ENCODE data around the gene ATG9B. TPM values are rescaled to one million over a fixed set of nuclear protein-coding genes. Genes with fewer than 3 reads are reported as not detected.

The ATG9B gene
- total and polyA plus RNA-seq, 9 of the 15 experiments (the other 6 are each of a cell fraction or from before 2014, with no cell fraction given): 0.29 to 8.0 (median 2.1) TPM

DNA sequence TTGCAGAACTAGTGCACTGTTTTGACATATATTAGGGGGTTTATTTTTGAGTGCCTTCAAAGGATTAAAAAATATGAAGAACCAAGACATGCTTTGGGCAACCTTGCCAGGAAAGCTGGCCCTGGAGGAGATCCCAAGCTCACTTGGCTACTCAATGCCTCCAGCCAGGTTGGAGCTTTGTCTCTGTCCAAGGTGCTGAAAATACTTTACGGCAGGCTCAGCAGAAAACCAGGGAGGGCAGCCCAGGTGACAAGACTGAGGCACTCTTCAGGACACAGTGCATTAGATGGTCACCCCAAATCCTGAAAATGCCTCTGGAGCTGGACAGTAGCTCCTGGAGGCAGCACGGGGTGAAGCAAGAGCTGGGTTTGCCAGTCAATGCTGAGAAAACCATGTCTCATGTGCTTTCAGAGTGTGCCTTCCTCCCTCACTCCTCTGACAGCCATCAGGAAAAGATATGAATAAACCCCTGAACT lies 40.4 kb downstream of the ATG9B start (continued):
- TF ChIP-seq, protein P1, sequence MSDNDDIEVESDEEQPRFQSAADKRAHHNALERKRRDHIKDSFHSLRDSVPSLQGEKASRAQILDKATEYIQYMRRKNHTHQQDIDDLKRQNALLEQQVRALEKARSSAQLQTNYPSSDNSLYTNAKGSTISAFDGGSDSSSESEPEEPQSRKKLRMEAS (CRISPR knock-in tag; IDR thresholded peaks at IDR 0.05): peak; percentile 51; the same call in 1 of the 2 replicates
- 0 out of 4 replicates have a peak, but pooled peaks of 1 of the 2 experiments have one; percentile 12 for TF ChIP-seq FOXA3 (CRISPR knock-in tag; conservative IDR thresholded peaks at IDR 0.05 in 1 of 2, IDR thresholded peaks at IDR 0.05 in 1 of 2)
- TF ChIP-seq RFX1 (IDR thresholded peaks at IDR 0.05): no peak
- no peak for TF ChIP-seq HDGF (IDR thresholded peaks at IDR 0.05)
- TF ChIP-seq, protein P2, sequence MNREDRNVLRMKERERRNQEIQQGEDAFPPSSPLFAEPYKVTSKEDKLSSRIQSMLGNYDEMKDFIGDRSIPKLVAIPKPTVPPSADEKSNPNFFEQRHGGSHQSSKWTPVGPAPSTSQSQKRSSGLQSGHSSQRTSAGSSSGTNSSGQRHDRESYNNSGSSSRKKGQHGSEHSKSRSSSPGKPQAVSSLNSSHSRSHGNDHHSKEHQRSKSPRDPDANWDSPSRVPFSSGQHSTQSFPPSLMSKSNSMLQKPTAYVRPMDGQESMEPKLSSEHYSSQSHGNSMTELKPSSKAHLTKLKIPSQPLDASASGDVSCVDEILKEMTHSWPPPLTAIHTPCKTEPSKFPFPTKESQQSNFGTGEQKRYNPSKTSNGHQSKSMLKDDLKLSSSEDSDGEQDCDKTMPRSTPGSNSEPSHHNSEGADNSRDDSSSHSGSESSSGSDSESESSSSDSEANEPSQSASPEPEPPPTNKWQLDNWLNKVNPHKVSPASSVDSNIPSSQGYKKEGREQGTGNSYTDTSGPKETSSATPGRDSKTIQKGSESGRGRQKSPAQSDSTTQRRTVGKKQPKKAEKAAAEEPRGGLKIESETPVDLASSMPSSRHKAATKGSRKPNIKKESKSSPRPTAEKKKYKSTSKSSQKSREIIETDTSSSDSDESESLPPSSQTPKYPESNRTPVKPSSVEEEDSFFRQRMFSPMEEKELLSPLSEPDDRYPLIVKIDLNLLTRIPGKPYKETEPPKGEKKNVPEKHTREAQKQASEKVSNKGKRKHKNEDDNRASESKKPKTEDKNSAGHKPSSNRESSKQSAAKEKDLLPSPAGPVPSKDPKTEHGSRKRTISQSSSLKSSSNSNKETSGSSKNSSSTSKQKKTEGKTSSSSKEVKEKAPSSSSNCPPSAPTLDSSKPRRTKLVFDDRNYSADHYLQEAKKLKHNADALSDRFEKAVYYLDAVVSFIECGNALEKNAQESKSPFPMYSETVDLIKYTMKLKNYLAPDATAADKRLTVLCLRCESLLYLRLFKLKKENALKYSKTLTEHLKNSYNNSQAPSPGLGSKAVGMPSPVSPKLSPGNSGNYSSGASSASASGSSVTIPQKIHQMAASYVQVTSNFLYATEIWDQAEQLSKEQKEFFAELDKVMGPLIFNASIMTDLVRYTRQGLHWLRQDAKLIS (CRISPR knock-in tag; IDR thresholded peaks at IDR 0.05): peak; percentile 41; the same call in 1 of the 2 replicates
- no peak for TF ChIP-seq ZNF12 (CRISPR knock-in tag; IDR thresholded peaks at IDR 0.05)
- TF ChIP-seq THAP7 (CRISPR knock-in tag; IDR thresholded peaks at IDR 0.05): no peak
- TF ChIP-seq ZNF354B (CRISPR knock-in tag; IDR thresholded peaks at IDR 0.05): peak; percentile 43; the same call in 1 of the 2 replicates
- TF ChIP-seq BACH1 (tag; IDR thresholded peaks at IDR 0.05): peak; percentile 45; the same call in 1 of the 2 replicates
- TF ChIP-seq ELF2 (CRISPR knock-in tag; IDR thresholded peaks at IDR 0.05): no peak
- no peak for TF ChIP-seq POLR2H (tag; IDR thresholded peaks at IDR 0.05; ENCODE audit: low read depth)
- no peak for TF ChIP-seq TSC22D4 (tag; IDR thresholded peaks at IDR 0.05)
- no peak for TF ChIP-seq SRSF3 (IDR thresholded peaks at IDR 0.05; ENCODE audit: insufficient read depth, low read length)
- no peak for TF ChIP-seq MYNN (IDR thresholded peaks at IDR 0.05)
- no peak for TF ChIP-seq MYNN (CRISPR knock-in tag; IDR thresholded peaks at IDR 0.05)
- peak; percentile 89 for TF ChIP-seq ZNF232 (CRISPR knock-in tag; IDR thresholded peaks at IDR 0.05)
- 0 out of 2 replicates have a peak, but pooled peaks have one; percentile 70 for TF ChIP-seq SREBF2 (CRISPR knock-in tag; IDR thresholded peaks at IDR 0.05)
- TF ChIP-seq POLR3A (IDR thresholded peaks at IDR 0.05; ENCODE audit: borderline replicate concordance, extremely low read depth, insufficient read depth, insufficient read length): no peak
- TF ChIP-seq ETS1 (conservative IDR thresholded peaks at IDR 0.05; ENCODE audit: control insufficient read depth, low read depth, low read length): no peak
- no peak for TF ChIP-seq RBM15 (IDR thresholded peaks at IDR 0.05; ENCODE audit: insufficient read depth, low read length)
- no peak for TF ChIP-seq YBX1 (IDR thresholded peaks at IDR 0.05)
- no peak for TF ChIP-seq ZNF121 (CRISPR knock-in tag; conservative IDR thresholded peaks at IDR 0.05)
- no peak for TF ChIP-seq HNRNPK (IDR thresholded peaks at IDR 0.05; ENCODE audit: low read depth, low read length, poor library complexity, severe bottlenecking)
- TF ChIP-seq, protein P3, sequence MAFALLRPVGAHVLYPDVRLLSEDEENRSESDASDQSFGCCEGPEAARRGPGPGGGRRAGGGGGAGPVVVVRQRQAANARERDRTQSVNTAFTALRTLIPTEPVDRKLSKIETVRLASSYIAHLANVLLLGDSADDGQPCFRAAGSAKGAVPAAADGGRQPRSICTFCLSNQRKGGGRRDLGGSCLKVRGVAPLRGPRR (CRISPR knock-in tag; IDR thresholded peaks at IDR 0.05): no peak; the same call in 1 of the 2 replicates
